ENCODE measurements around the gene MYB.
"Not testable (repeated sequence)": the region's sequence is repeated elsewhere in the genome, so short reads cannot be mapped to it uniquely, and the experiment has no call there.

MYB gene

DNA sequence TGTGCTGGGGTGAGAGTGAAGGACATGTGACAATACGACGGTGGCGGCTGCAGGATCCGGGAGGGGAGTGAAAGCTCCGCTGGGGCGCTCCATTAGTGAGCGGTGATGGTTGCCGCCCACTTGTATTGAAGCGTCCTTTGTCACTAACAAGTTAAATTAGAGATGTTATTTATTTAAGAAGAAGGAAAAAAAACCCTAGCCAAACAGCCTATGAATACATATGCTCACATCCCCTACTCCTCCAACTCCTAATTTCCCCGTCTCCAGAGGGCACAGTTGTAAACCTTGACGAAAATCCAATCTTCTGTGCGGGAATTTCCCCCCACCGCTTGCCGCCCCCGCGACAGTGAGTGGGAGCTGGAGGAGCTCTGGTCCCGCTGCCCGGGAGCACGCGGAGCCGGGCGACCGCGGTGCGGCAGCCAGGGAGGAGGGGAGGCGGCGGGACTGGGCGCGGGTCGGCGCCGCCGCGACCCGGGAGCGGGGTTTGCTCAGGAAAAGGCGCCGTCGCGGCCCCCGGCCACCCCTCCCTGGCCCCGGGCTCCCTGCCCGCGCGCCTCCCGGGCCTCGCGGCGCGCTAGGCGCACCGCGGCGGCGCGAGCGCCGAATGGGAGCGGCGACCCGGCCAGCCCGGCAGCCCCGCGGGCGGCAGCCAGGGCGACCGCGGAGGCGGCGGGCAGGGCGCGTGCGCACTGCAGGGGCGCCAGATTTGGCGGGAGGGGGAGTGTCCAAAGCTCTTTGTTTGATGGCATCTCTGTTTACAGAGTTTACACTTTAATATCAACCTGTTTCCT lies at the start of gene MYB:
TSS of gene MYB (plus strand) at position 767 of the 791 bp plus-strand sequence. CDS start 206 bp downstream, outside the sequence.
- TF ChIP-seq, protein P1, sequence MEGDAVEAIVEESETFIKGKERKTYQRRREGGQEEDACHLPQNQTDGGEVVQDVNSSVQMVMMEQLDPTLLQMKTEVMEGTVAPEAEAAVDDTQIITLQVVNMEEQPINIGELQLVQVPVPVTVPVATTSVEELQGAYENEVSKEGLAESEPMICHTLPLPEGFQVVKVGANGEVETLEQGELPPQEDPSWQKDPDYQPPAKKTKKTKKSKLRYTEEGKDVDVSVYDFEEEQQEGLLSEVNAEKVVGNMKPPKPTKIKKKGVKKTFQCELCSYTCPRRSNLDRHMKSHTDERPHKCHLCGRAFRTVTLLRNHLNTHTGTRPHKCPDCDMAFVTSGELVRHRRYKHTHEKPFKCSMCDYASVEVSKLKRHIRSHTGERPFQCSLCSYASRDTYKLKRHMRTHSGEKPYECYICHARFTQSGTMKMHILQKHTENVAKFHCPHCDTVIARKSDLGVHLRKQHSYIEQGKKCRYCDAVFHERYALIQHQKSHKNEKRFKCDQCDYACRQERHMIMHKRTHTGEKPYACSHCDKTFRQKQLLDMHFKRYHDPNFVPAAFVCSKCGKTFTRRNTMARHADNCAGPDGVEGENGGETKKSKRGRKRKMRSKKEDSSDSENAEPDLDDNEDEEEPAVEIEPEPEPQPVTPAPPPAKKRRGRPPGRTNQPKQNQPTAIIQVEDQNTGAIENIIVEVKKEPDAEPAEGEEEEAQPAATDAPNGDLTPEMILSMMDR (IDR thresholded peaks at IDR 0.05; ENCODE audit: control insufficient read depth, extremely low read depth, insufficient read depth) = no peak
- peak; percentile 58 for DNase-seq (ENCODE audit: low read depth)
- peak within 1 kb of the TSS; percentile 52 for H3K4me3 ChIP-seq (ENCODE audit: low read depth, low read length)

DNA sequence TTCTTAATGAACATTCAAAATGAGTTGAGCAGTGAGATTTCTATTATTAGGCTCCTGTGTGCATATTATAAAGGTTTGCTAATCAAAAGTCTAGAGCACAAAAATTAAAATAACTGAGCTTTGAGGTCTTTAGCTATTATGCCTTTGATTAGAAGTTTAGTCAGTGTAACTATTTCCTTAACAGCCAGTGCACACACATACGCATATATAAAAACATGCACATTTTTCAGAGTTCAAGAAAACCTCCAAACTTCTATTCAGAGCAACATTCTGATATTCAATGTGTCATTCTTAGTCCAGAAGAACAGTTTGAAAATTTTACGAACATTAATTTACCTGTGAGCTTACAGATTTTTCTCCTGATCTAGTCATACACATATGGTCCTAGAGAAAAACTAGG lies 48.3 kb upstream of the MYB start:
- TF ChIP-seq, protein P1 (IDR thresholded peaks at IDR 0.05; ENCODE audit: control insufficient read depth, extremely low read depth, insufficient read depth) = no peak
- H3K4me3 ChIP-seq (ENCODE audit: low read depth, low read length) = no peak overlapping the region
- DNase-seq (ENCODE audit: low read depth) = no peak

DNA sequence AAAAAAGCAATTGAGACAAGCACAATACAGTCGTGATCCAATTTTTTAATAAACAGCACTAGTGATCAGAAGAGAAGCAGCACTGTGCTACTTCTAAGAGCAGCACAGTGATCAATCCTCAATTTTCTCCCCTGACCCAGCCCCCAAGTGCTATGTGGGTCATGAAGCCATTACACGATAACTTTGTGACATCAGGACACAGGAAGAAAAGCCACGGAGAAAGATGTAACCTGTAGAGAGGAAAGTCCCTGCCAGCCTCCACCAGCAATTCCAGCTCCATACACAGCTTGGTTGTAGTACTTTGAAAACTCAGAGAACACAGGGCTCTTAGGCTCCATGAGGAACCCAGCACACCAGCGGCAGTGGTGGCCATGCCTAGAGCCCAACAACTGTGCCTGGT lies 45.3 kb upstream of the MYB start:
- DNase-seq (ENCODE audit: low read depth) = no peak
- H3K4me3 ChIP-seq (ENCODE audit: low read depth, low read length) = no peak overlapping the region
- TF ChIP-seq, protein P1 (IDR thresholded peaks at IDR 0.05; ENCODE audit: control insufficient read depth, extremely low read depth, insufficient read depth) = no peak

DNA sequence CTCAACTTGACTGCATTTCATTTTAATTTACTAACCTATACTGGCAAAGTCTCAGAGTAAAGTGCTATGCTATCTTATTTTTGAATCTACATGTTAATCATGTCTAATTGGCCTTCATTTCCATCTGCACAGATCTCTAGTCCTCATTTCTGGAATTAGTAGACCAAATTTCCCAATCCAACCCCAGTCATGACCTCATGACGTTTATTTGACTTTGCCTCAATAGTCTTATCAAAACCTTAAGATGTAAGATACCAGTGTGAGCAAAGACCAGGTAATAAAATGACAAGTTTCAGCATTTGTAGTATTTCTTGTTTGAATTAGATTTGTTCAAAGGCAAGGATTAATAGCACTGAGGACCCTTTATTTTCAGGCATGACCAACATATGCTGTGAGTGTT lies 43.3 kb upstream of the MYB start:
- H3K4me3 ChIP-seq (ENCODE audit: low read depth, low read length) = no peak overlapping the region
- no peak for DNase-seq (ENCODE audit: low read depth)
- TF ChIP-seq, protein P1 (IDR thresholded peaks at IDR 0.05; ENCODE audit: control insufficient read depth, extremely low read depth, insufficient read depth) = no peak

DNA sequence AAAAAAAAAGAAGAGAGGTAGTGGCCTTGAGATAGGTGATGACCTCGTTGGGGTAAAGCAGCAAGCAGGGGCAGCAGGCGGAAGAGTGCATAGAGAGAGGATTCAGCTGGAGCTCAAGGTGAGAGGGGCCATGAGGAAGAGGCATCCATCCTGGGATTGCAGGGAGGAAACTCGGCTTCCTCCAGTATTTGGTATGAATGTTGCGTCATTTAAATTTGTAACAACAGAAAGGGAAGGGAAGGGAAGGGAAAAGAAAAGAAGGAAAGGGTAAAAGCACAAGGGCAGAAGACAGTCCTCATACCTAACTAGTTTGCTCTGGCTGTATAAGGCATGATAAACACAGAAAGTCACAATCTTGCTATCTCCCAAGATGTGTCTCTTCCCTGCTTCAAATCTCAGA lies 39.9 kb upstream of the MYB start:
- TF ChIP-seq, protein P1 (IDR thresholded peaks at IDR 0.05; ENCODE audit: control insufficient read depth, extremely low read depth, insufficient read depth) = no peak
- H3K4me3 ChIP-seq (ENCODE audit: low read depth, low read length) = no peak overlapping the region
- no peak for DNase-seq (ENCODE audit: low read depth)

DNA sequence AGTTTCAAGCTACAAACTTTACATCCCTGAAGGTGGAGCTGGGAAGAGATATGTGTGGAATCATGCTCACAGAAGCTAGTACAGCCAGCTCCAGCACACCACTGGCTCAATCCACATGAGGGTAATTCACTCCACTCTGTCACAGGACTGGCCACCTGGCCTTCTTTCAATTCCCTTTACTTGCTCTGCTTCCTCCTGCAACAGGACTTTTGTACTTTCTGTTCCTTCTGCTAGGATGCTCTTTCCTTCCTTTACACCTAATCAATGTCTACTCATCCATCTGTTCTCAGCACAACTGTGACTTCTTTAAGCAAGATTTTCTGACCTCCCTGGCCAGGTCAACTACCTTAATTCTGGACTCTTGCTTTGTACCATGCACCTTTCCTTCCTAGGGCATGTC lies 39.4 kb upstream of the MYB start:
- no peak overlapping the region for H3K4me3 ChIP-seq (ENCODE audit: low read depth, low read length)
- TF ChIP-seq, protein P1 (IDR thresholded peaks at IDR 0.05; ENCODE audit: control insufficient read depth, extremely low read depth, insufficient read depth) = no peak
- DNase-seq (ENCODE audit: low read depth) = no peak

DNA sequence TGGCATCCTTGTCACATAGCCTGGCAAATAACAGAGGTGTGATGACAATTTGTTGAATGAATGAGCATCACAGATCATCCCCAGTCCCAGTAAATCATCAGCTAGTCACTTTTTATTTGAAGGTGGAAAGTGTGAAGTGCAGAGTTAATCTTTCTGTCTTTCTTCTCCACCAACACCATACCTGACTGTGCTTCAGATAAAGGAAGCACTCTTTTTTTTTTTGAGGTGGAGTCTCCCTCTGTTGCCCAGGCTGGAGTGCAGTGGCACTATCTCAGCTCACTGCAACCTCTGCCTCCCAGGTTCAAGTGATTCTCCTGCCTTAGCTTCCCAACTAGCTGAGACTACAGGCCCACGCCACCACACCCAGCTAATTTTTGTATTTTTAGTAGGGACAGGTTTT lies 38.9 kb upstream of the MYB start:
- DNase-seq (ENCODE audit: low read depth); H3K4me3 ChIP-seq (ENCODE audit: low read depth, low read length): not testable (repeated sequence)

Measured in LNCaP clone FGC (cell line).